HPDE6-E6E7 (cell line): ENCODE data around the gene C12orf76.
A peak's percentile ranks its signal among the peaks of the same experiment; 100 is the strongest.

Source experiments
- DNase-seq: peaks from one replicate; pipeline ENCODE4 v3.0.0; 2011; ENCODE audit warnings: missing footprints; ENCODE audit errors: extremely low spot score

C12orf76 gene

DNA sequence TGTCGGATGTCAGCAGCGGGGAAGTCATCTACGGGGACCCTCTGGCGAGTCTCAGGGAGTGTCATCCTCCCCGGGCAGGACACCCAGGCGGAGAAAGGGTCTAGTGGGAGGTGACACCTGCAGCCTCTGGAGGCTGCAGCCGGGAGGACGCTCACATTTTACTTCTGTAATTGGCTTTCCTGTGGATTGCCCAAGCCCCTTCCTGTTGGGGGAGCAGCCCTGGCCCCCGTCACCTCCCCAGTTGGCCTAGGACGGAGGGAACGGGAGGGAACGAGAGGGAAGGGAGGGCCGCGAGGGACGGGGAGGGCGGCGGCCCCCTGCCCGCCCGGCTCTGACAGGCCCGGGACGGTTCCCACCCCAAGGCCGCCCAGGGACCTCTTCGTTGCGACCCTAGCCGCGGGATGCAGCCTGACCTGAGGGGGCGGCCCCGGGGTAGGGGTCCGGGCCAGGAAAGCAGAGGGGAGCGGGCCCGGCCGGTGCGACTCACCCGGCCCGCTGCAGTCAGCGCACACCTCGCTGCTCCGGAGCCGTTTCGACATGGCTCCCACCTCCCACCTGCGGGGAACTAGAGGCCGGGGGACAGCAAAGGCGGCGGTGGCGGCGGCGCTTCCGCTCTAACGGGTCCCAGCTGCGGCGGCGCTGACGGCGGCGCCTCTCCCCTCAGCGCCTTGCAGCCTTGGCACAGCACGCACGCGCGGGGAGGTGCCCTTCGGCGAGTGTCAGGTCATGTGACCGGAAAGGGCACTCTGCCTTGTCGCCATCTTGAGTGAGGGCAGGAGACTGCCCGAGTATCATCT, 52.4 kb downstream of the C12orf76 start, which contains the start of gene GIT2:
Gene GIT2, minus strand, starts transcription at position 683 of the 797 bp plus-strand sequence. Its CDS starts 144 bp downstream, at position 539.
- DNase-seq, result peak; percentile 82

DNA sequence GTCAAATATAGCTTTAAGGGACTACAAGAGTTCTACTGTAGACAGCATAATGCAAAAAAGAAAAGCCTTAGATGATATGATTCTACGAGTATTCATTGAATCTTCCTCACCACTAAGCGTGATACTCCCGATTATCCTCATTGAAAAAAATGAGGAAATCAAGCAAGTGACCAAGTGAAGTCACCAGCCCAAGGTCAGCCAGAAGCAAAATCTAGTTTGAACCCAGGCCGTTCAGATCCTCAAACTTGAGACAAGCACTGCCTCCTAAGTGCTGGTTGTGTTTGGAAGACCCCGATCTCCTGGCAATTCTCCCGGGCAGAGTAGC, 53.0 kb downstream of the C12orf76 start:
- DNase-seq, result no peak

DNA sequence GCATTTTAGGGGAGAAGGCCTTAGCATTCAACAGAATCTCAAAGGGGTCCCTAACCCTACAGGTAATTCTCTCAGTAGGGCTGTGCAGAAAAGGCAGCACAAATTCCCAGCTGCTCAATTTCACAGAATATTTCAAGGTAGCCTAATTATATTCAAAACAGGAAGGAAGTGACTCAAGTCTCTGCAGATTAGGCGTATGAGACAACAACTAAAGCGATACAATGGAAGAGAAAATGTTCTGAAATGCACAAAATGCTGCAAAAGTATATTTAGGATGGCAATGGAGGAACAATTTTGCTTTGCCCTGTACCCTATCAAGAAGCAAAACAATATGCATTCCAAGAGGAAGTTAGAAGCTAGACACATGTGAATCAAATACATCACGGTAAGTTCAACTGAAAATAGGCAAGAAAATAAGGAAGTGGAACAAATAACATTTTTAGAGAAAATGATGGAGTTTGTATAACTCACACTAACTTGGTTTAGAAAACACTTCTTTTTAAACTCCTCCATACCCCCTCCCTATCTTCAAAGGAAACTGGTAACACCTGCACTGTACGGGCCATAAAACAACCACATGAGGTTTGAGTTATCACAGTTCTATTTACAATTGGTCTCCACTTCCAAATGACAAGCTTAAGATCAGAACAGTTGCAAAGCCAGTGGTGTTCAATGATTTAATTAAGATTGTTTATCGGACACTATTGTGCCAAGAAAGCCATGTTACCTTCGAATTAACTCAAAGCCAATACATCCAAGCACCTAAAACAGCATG, 53.7 kb downstream of the C12orf76 start:
- no peak for DNase-seq

DNA sequence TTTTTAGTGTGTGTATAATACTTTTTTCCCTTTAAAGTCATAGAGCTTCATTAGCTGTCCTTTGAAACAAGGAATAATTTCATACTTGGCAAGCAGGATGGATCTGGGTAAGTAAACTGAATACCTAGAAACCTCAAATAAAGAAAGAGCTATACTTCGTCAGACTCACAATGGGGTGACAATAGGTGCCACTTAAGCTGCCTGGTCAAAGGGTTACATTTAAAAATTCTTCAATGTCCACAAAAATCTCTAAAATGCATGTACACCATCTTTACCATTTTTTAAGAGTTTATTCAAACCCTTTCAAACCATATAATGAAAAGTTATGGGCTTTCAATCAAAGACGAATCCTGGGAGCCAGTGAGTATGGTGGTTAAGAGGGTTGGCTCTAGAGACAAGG, 55.2 kb downstream of the C12orf76 start:
- no peak for DNase-seq

DNA sequence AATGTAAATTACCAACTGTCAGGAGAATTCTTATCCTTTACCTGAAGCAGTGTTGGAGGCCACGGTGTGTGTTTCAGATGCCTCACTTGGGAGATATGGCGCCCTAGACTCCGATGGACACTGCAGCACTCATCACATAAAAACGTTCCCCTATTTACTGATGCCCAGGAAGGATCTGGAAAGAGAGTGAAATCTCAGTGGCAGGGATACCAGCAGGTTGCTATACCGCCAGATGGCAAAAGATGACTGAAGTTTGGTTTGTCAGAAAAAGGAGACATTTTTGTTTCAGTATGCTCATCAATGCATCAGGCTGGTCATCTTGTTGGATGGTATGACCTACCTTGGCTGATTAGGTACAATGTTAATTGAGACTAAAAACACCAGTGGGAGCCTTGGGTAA, 56.7 kb downstream of the C12orf76 start:
- no peak for DNase-seq
